COLO668 (cell line): ENCODE data around the gene CCDC188.

ENCODE experiments used
- DNase-seq: peaks from one replicate; lab custom pipeline; 2025; ENCODE audit not compliant: unreplicated experiment; lab: John Stamatoyannopoulos, UW

Gene CCDC188

GRCh38 chr22:20150381-20151275, at the start of gene CCDC188:
TSS of gene CCDC188 (minus strand) at chr22:20151055. CDS start at chr22:20150986, 69 bp downstream.
- no peak for DNase-seq

- DNase-seq = no peak
Observed at GRCh38 chr22:20199906-20200305, 49.1 kb upstream of the CCDC188 start.

- no peak for DNase-seq
Observed at GRCh38 chr22:20199413-20199842, 48.6 kb upstream of the CCDC188 start.

DNA sequence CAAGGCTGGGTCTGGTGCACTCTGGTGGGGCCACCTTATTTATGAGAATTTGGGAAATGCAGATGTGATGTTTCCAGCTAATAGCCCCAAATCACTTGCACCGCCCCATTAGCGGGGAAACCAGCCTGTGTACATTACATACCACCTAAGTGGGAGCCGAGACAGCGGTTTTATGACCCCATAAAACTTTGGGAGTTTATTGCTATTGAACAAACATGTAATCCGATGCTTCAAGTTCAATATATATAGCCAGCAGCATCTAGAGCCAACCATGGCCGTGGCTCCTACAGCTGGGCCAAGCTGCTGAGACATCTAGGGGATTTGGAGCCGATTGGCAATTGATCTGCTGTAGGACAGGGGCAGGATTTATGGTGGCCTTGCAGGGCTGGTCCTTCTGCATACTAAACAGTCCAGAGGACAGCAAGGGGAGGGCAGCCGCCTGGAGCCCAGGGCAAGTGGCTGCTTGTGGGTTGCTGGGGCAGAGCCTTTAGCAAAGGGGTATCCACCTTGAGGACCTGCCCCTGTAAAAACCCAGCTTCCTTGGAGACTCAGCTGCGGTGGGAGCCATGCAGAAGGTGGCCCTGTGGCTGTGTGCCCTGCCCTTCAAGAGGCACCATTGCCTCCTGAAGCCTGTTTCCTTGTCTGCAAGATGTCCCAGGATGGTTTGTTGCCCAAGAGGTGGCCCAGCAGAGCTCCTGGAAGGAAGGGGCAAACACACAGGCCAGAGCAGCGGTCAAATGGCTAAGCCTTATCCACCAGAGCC, 47.9 kb upstream of the CCDC188 start:
- no peak for DNase-seq

DNA sequence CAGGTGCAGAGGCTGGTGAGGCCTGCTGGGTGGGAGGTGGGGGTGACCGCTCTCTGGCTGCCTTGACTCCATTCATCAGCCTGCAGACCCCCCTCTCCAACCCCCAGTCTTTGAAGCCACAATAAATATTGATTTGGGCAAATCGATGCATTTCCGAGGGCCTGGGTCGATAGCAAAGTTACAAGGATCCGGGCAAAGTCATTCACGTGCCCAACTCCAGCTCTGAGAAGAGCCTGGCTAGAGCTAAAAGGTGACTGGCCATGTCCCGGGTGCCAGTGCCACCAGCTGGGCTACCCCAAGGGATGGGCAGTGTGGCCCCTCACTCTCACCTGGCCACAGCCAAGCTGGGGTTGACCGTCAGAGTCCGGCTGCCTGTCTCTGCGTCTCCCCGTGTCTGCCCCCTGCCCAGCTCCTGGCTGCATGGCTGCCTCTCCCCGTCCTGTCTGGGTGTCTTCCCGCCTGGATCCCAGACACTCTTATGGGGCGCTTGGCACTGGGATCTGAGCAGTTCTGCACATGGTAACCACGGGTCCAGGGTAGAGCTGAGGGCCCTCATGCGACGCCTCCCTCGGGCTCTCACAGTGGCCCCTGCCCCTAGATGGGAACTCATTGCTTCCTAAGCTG, 46.7 kb upstream of the CCDC188 start:
- DNase-seq = no peak

DNA sequence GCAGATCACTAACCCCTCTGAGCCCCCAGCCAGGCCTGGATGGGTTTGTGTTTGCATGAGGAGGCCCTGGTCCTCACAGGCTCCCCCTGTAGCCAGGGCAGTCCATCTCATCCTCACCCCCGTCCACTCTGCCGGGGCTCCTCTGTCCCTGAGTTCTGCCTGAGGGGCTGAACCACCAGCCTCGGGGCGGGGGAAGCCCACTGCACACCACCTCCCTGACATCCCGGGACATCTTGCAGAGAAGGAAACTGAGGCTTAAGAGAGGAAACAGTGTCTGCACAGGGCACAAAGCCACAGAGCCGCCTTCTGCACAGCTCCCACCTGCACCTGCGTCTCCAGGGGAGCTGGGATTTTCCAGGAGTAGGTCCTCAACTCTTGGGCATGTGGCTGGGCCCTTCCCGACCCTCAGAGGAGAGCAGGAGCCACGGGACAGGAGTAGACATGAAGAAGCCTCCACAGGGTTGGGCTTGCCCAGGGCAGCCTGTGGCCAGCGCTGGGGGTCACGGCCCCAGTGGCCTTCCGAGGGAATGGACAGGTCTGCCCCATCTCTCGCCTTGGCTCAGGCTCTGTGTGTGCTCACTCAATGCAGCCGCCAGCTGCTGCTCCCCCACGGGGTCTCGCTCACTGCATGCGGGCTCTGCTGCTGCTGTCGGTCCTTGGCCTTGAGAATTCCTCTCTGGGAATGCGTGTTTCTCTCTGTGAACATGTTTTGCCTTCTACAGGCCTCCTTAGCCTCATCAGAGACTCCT, 45.4 kb upstream of the CCDC188 start:
- no peak for DNase-seq

DNA sequence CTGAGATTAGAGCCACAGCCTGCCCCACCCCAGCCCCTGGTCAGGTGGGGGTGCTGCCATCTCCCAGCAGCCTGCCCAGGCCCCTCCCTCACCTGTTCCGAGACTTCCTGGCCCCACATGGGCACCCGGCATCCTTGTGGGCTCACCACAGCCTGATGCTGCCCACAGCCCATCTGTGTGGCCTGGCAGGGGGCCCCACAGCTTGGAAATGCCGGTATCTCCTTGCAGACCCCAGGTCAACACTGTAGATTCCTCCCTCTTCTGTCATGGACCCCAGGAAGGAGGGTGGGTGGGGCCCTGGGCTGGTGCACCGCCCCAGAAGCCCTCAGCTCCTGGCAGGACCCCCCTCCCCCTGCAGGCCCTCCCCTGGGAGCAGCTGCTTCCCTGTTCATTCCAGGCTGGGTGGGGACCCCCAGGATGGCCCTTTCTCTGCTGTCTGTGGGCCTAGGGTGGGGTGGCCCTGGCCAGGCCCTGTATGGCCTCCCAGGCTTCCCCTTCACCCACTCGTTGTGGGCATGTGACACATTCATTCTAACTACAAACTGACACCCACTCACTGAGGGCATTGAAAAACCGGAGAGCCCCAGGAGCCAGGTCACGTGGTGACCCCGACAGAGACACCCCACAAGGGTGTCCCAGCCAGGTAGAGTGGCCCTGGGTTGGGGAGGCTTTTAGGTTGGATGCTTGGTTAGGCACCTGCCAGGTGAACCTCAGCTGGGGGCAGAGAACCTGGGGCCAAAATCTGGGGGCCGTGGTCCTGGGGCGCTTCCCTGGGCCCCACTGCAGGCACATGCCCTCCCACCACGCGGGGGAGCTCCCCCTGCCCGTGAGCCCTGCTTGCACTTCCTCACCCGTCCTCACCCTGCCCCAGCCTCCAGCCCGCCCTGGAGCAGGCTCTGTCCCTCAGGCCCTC, 44.1 kb upstream of the CCDC188 start:
- no peak for DNase-seq

- no peak for DNase-seq
Observed at GRCh38 chr22:20193761-20194494, 43.1 kb upstream of the CCDC188 start.

GRCh38 chr22:20192972-20193760, 42.3 kb upstream of the CCDC188 start:
- no peak for DNase-seq

GRCh38 chr22:20192293-20192971, 41.6 kb upstream of the CCDC188 start:
- no peak for DNase-seq

DNA sequence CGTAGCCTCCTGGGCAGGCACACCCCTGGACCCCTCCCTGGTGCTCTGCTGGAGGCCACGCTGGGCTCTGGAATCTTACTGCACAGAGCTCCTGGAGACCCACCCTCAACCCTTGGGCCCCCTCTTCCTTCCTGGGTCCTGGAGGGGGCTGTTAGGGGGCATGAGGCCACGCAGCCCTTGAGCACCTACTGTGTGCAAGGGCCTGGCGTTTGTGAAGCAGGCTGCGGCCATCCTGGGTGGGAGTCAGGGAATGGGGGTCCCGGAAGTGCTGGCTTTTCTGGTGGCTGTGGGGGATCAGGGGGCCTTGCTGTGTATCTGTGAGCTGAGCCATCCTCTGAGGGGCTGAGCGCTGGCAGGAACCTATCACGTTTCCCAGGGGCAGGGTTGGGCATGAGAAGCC, 40.9 kb upstream of the CCDC188 start:
- no peak for DNase-seq

DNA sequence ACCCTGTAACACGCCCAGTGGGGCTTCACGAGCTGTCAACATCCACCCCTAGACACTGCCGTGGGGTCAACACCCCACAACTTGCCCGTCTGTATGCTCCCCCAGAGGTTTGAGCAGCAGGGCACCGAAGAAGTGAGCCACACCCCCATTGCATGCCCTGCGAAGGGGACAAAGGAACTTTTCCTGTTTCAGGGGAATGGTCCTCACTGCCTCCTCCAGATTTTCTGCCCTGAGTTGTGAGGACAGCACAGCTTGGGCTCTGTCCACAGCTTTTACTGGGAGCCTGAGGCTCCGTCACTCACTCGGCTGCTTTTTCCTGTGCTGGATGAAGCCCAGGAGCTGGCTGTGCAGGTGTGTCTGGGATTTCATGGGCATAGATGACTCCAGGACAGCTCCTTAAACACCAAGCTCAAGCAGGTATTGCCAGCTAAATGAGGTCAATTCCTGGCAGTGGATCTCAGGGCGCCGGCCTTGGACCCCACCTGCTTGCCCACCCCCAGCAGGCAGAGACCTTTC, 40.2 kb upstream of the CCDC188 start:
- no peak for DNase-seq

DNA sequence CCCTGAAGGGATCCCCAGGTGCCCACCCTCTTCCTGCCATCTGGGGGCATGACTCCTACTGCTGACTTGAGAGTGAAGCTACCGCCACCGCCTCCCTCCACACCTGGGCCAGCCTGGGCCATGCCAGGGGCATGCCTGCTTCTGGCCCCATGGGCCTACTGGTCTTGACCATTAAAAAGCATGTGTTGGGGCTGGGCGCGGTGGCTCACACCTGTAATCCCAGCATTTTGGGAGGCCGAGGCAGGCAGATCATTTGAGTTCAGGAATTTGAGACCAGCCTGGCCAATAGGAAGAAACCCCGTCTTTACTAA, 37.7 kb upstream of the CCDC188 start:
- no peak for DNase-seq

DNA sequence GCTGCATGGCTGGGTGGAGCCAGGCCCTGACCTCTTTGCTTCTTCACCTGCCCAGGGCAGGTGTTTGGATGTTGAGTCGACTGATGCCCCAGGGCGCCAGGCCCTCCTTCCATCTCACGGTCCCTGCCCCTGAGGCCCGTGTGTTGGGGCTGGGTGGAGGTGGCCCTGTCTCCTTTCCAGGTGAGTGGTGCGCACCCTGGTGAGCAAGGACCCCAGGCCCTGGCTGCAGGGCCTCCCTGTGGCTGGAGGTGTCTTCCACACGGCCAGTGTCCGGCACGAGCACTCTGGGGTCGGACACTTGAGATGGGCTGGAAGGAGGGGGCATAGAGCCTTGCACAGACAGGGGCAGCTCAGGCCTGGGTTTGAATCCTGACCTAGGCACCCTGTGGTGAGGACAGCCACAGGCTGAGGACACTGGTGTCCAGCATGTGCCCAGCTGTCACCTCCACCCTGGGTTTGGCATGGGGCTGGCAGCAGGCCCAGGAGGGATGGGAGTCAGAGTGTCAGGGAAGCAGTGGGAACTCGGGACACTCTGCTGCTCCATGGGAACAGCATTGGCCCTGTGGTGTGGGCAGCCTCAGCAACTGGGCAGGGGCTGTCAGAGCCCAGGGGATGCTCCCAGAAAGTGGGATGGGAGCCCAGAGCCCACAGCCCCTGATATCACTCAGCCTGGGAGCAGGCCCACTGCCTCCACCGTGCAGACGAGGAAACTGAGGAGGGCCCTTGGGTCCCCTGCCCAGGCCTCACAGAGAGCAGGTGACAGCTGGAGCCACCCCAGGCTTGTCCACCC, 37.1 kb upstream of the CCDC188 start:
- no peak for DNase-seq

- no peak for DNase-seq
Observed at GRCh38 chr22:20186871-20187546, 36.2 kb upstream of the CCDC188 start.

- no peak for DNase-seq
Observed at GRCh38 chr22:20186183-20186870, 35.5 kb upstream of the CCDC188 start.
